Muscle layer of colon (tissue), 2 donors: Measurements from ENCODE around the gene SAA4.

Experiments used
- H3K27ac ChIP-seq: one replicate; pipeline ENCODE4 v1.7.0; 2013; ENCODE audit warnings: low read depth, mild to moderate bottlenecking, low read length, moderate library complexity
- H3K27me3 ChIP-seq, 2 donors: one replicate each; pipeline ENCODE4 v1.7.0; 2013; ENCODE audit warnings: low read length in 2 of 2, mild to moderate bottlenecking in 2 of 2; ENCODE audit not compliant: insufficient read depth in 2 of 2, control insufficient read depth in 1 of 2
- H3K36me3 ChIP-seq: one replicate; pipeline ENCODE4 v1.7.0; 2013; ENCODE audit warnings: mild to moderate bottlenecking, low read length; ENCODE audit not compliant: insufficient read depth
- H3K4me1 ChIP-seq: one replicate; pipeline ENCODE4 v1.7.0; 2013; ENCODE audit warnings: mild to moderate bottlenecking, low read length; ENCODE audit not compliant: insufficient read depth
- H3K4me3 ChIP-seq, 2 donors: one replicate each; pipeline ENCODE4 v1.7.0; 2013; ENCODE audit warnings: low read length in 2 of 2, low read depth in 1 of 2, mild to moderate bottlenecking in 1 of 2, moderate library complexity in 1 of 2
- H3K9ac ChIP-seq: one replicate; pipeline ENCODE4 v1.7.0; 2013; ENCODE audit warnings: low read length
- H3K9me3 ChIP-seq: one replicate; pipeline ENCODE4 v1.7.0; 2013; ENCODE audit warnings: mild to moderate bottlenecking, low read length
- donor health status: abdominal sarcoma.
- donor health status: Adenocarcinoma of cecum.

The SAA4 gene

GRCh38 chr11:18245396-18245795, 8.8 kb upstream of the SAA4 start:
- no peak overlapping the region for H3K9ac ChIP-seq
- no peak overlapping the region for H3K4me3 ChIP-seq
- H3K27me3 ChIP-seq: no peaks in the 10 kb centered on the region
- H3K27ac ChIP-seq: no peak overlapping the region
- no peaks in the 10 kb centered on the region for H3K4me1 ChIP-seq
- H3K9me3 ChIP-seq: no peaks in the 10 kb centered on the region
- H3K36me3 ChIP-seq: no peaks in the 10 kb centered on the region

- no peak overlapping the region for H3K27ac ChIP-seq
- H3K27me3 ChIP-seq: no peaks in the 10 kb centered on the region
- no peaks in the 10 kb centered on the region for H3K36me3 ChIP-seq
- H3K9ac ChIP-seq: no peak overlapping the region
- H3K4me3 ChIP-seq: no peak overlapping the region
- H3K4me1 ChIP-seq: no peaks in the 10 kb centered on the region
- H3K9me3 ChIP-seq: no peaks in the 10 kb centered on the region
These were observed 7.3 kb upstream of the SAA4 start for GRCh38 chr11:18243783-18244362.

GRCh38 chr11:18239655-18240054, 3.1 kb upstream of the SAA4 start:
- no peaks in the 10 kb centered on the region for H3K9me3 ChIP-seq
- no peaks in the 10 kb centered on the region for H3K4me1 ChIP-seq
- no peaks in the 10 kb centered on the region for H3K36me3 ChIP-seq
- no peak overlapping the region for H3K9ac ChIP-seq
- no peaks in the 10 kb centered on the region for H3K27me3 ChIP-seq
- no peak overlapping the region for H3K4me3 ChIP-seq
- H3K27ac ChIP-seq: no peak overlapping the region

GRCh38 chr11:18235394-18236334, 938 bp downstream of the SAA4 start:
- Histone ChIP-seq H3K4me1 (no peaks in the 10 kb centered on the region), H3K9me3 (no peaks in the 10 kb centered on the region), H3K36me3 (no peaks in the 10 kb centered on the region), H3K27ac (no peak overlapping the region), H3K9ac (no peak overlapping the region), H3K4me3 (no peak overlapping the region), H3K27me3 (no peaks in the 10 kb centered on the region)

GRCh38 chr11:18233912-18234311, 2.7 kb downstream of the SAA4 start:
- H3K27ac ChIP-seq: no peak overlapping the region
- no peaks in the 10 kb centered on the region for H3K36me3 ChIP-seq
- no peaks in the 10 kb centered on the region for H3K9me3 ChIP-seq
- H3K9ac ChIP-seq: no peak overlapping the region
- no peak overlapping the region for H3K4me3 ChIP-seq
- no peaks in the 10 kb centered on the region for H3K4me1 ChIP-seq
- no peaks in the 10 kb centered on the region for H3K27me3 ChIP-seq

- no peak overlapping the region for H3K4me3 ChIP-seq
- H3K27ac ChIP-seq: no peak overlapping the region
- H3K9ac ChIP-seq: no peak overlapping the region
- no peaks in the 10 kb centered on the region for H3K9me3 ChIP-seq
- no peaks in the 10 kb centered on the region for H3K27me3 ChIP-seq
- H3K4me1 ChIP-seq: no peaks in the 10 kb centered on the region
- no peaks in the 10 kb centered on the region for H3K36me3 ChIP-seq
These were observed 5.7 kb downstream of the SAA4 start for GRCh38 chr11:18230859-18231258.

GRCh38 chr11:18229501-18229900, 7.1 kb downstream of the SAA4 start:
- H3K36me3 ChIP-seq: no peaks in the 10 kb centered on the region
- H3K9ac ChIP-seq: no peak overlapping the region
- no peak overlapping the region for H3K4me3 ChIP-seq
- H3K4me1 ChIP-seq: no peaks in the 10 kb centered on the region
- H3K9me3 ChIP-seq: no peaks in the 10 kb centered on the region
- no peaks in the 10 kb centered on the region for H3K27me3 ChIP-seq
- no peak overlapping the region for H3K27ac ChIP-seq

GRCh38 chr11:18225913-18226312, 10.7 kb downstream of the SAA4 start:
- Histone ChIP-seq H3K9ac (no peak overlapping the region), H3K27me3 (no peaks in the 10 kb centered on the region), H3K36me3 (no peaks in the 10 kb centered on the region), H3K4me3 (no peak overlapping the region), H3K27ac (no peak overlapping the region), H3K9me3 (no peaks in the 10 kb centered on the region), H3K4me1 (no peaks in the 10 kb centered on the region)

GRCh38 chr11:18223591-18224387, 12.8 kb downstream of the SAA4 start:
- Histone ChIP-seq H3K27me3 (no peaks in the 10 kb centered on the region), H3K27ac (no peak overlapping the region), H3K9me3 (no peaks in the 10 kb centered on the region), H3K36me3 (no peaks in the 10 kb centered on the region), H3K4me1 (no peaks in the 10 kb centered on the region), H3K4me3 (no peak overlapping the region), H3K9ac (no peak overlapping the region)

GRCh38 chr11:18222814-18223421, 13.7 kb downstream of the SAA4 start:
- no peaks in the 10 kb centered on the region for H3K36me3 ChIP-seq

GRCh38 chr11:18221274-18221876, 15.2 kb downstream of the SAA4 start:
- no peak overlapping the region for H3K27ac ChIP-seq
- no peaks in the 10 kb centered on the region for H3K36me3 ChIP-seq
- H3K27me3 ChIP-seq: no peaks in the 10 kb centered on the region
- H3K4me1 ChIP-seq: no peaks in the 10 kb centered on the region
- H3K4me3 ChIP-seq: no peak overlapping the region
- no peak overlapping the region for H3K9ac ChIP-seq
- H3K9me3 ChIP-seq: no peaks in the 10 kb centered on the region

More at GRCh38 chr11:18222814-18223421, 13.7 kb downstream of the SAA4 start:
- no peaks in the 10 kb centered on the region for H3K9me3 ChIP-seq
- no peak overlapping the region for H3K4me3 ChIP-seq
- H3K27me3 ChIP-seq: no peaks in the 10 kb centered on the region
- no peaks in the 10 kb centered on the region for H3K4me1 ChIP-seq
- no peak overlapping the region for H3K27ac ChIP-seq
- no peak overlapping the region for H3K9ac ChIP-seq
